Gastroesophageal sphincter (tissue), 4 donors: ENCODE results near the gene DEDD. TPM values are rescaled to one million over a fixed set of nuclear protein-coding genes. Genes with fewer than 3 reads are reported as not detected.
"Not testable (repeated sequence)": the region's sequence is repeated elsewhere in the genome, so short reads cannot be mapped to it uniquely, and the experiment has no call there.

Experiments
- ATAC-seq: fragments of 150-250 bp; one replicate; pipeline ENCODE4 v1.9.1; 2016; ENCODE audit warnings: mild to moderate bottlenecking, moderate library complexity
- H3K27ac ChIP-seq, 4 donors: fragments of 200-600 bp; sonication (generic) in 3 of 4; 1 replicate in 3 of 4; 2 replicates in 1 of 4; pipeline ENCODE4 v1.5.1; 2016 to 2019
- H3K27me3 ChIP-seq: fragments of 200-600 bp; sonication (generic); one replicate; pipeline ENCODE4 v1.5.1; 2019
- H3K36me3 ChIP-seq, 2 donors: fragments of 200-600 bp; sonication (generic); one replicate each; pipeline ENCODE4 v1.5.1; 2019; ENCODE audit warnings: control low read depth in 1 of 2
- H3K4me1 ChIP-seq, 3 donors: fragments of 200-600 bp; sonication (generic); 1 replicate in 2 of 3; 2 replicates in 1 of 3; pipeline ENCODE4 v1.5.1; 2016 to 2019; ENCODE audit warnings: control low read depth in 2 of 3
- H3K4me3 ChIP-seq, 2 donors: fragments of 200-600 bp; sonication (generic); one replicate each; pipeline ENCODE4 v1.5.1; 2019; ENCODE audit warnings: mild to moderate bottlenecking in 1 of 2, moderate library complexity in 1 of 2
- H3K9me3 ChIP-seq, 3 donors: fragments of 200-600 bp; sonication (generic); one replicate each; pipeline ENCODE4 v1.5.1; 2017 to 2019; ENCODE audit warnings: control low read depth in 2 of 3
- CTCF ChIP-seq, 4 experiments: fragments of 200-600 bp in 2 of 4; fragments of 450-650 bp in 2 of 4; sonication (generic) in 1 of 4; IDR thresholded peaks; one replicate each; pipeline ENCODE4 v1.5.1; 2017 to 2019; ENCODE audit warnings: antibody characterized with exemption in 4 of 4, mild to moderate bottlenecking in 2 of 4, moderate library complexity in 2 of 4
- EP300 ChIP-seq: sonication (generic); formaldehyde crosslinking; IDR thresholded peaks from one replicate; pipeline ENCODE4 v1.6.1; 2017; ENCODE audit warnings: antibody characterized with exemption, mild to moderate bottlenecking
- POLR2A ChIP-seq, 2 donors: fragments of 450-650 bp; IDR thresholded peaks; one replicate each; pipeline ENCODE4 v1.6.1; 2017; ENCODE audit warnings: antibody characterized with exemption in 2 of 2, mild to moderate bottlenecking in 2 of 2, moderate library complexity in 1 of 2
- POLR2AphosphoS5 ChIP-seq: sonication (generic); formaldehyde crosslinking; IDR thresholded peaks from one replicate; pipeline ENCODE4 v1.6.1; 2017; ENCODE audit warnings: antibody characterized with exemption
- WGBS, 2 donors: methylation state at CpG; one replicate each; pipeline ENCODE4 v1.1.5; 2018; ENCODE audit warnings: low coverage in 1 of 2; 5-methylcytosine and 5-hydroxymethylcytosine counted together
- total RNA-seq, 4 donors: library from RNA; depleted of rRNA; stranded (reverse); fragments of >200 nt; gene quantifications; one replicate each; pipeline ENCODE4 v1.1.0, GENCODE V29; 2016

The DEDD gene
- total RNA-seq, 4 donors from 2014 or later = 34.2 to 54.4 (median 41.7) TPM

GRCh38 chr1:161119092-161119903 is 13.2 kb downstream of the DEDD start:
- peak; percentile 52 for ATAC-seq
- Histone ChIP-seq H3K4me3 (peak overlapping the region in 1 of 2 donors; percentile 96), H3K36me3 (peaks cover 0 to 51% of the 10 kb centered on the region in 2 donors), H3K4me1 (peaks cover 11 to 63% (median 34%) of the 10 kb centered on the region in 3 donors), H3K27me3 (no peaks in the 10 kb centered on the region), H3K27ac (peak overlapping the region; percentile 36 to 93 (median 89)), H3K9me3 (no peaks in the 10 kb centered on the region)
- TF ChIP-seq POLR2AphosphoS5 = peak; percentile 25
- peak in 3 of 4 experiments; percentile 13 to 59 (median 30) for TF ChIP-seq CTCF (IDR thresholded peaks at IDR 0.05)
- TF ChIP-seq POLR2A (IDR thresholded peaks at IDR 0.05) = no peak
- no peak for TF ChIP-seq EP300
- 26 to 47% methylated on average over 4 to 10 of the region's 10 CpGs for WGBS, 2 donors

GRCh38 chr1:161117759-161118581 is 14.5 kb downstream of the DEDD start, which contains the start of the genes NIT1 and PFDN2:
Gene NIT1, plus strand, starts transcription at chr1:161118105. Its CDS starts 72 bp downstream, at chr1:161118177.
Gene PFDN2, minus strand, starts transcription at chr1:161118037. Its CDS starts 11 bp downstream, at chr1:161118026.
- WGBS, 2 donors = 0 to 1% methylated on average over 7 to 26 of the region's 58 CpGs
- peaks cover 0 to 40% of the 10 kb centered on the region in 2 donors for H3K36me3 ChIP-seq
- peak; percentile 92 for ATAC-seq
- peaks cover 11 to 76% (median 34%) of the 10 kb centered on the region in 3 donors for H3K4me1 ChIP-seq
- TF ChIP-seq POLR2A (IDR thresholded peaks at IDR 0.05) = peak; percentile 84 to 89
- TF ChIP-seq CTCF (IDR thresholded peaks at IDR 0.05) = peak in 2 of 4 experiments; percentile 11 to 36
- no peak for TF ChIP-seq EP300
- peak; percentile 98 for TF ChIP-seq POLR2AphosphoS5
- no peaks in the 10 kb centered on the region for H3K27me3 ChIP-seq
- H3K27ac ChIP-seq = peak within 1 kb of the TSS; percentile 88 to 98 (median 92)
- H3K9me3 ChIP-seq = no peaks in the 10 kb centered on the region
- peak within 1 kb of the TSS; percentile 87 to 96 for H3K4me3 ChIP-seq

GRCh38 chr1:161115961-161116360 is 16.5 kb downstream of the DEDD start:
- not testable (repeated sequence) for H3K4me3 ChIP-seq, H3K27ac ChIP-seq, ATAC-seq, H3K9me3 ChIP-seq, H3K27me3 ChIP-seq
- Histone ChIP-seq H3K36me3 (peaks cover 0 to 20% of the 10 kb centered on the region in 2 donors), H3K4me1 (peaks cover 11 to 78% (median 34%) of the 10 kb centered on the region in 3 donors)
- 81 to 86% methylated on average over 3 to 6 of the region's 6 CpGs for WGBS, 2 donors

DNA sequence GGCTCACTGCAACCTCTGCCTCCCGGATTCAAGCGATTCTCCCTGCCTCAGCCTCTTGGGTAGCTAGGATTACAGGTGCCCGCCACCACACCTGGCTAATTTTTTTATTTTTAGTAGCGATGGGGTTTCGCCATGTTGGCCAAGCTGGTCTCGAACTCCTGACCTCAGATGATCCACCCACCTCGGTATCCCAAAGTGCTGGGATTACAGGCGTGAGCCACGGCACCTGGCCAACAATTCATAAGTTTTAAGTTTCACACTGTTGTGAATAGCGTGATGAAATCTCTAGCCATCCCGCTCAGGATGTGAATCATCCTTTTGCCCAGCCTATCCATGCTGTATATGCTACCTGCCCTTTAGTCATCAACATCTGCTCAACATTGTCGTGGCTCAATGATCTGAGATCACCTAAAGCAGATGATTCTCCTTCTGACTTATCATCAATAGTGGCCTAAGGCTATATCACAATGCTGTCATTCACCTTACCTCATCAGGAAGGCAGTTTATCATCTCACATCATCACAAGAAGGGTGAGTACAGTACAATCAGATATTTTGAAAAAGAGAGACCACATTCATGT is 17.2 kb downstream of the DEDD start:
- Histone ChIP-seq H3K36me3 (peaks cover 0 to 13% of the 10 kb centered on the region in 2 donors), H3K9me3 (no peaks in the 10 kb centered on the region), H3K4me3 (no peak overlapping the region), H3K27ac (no peak overlapping the region), H3K27me3 (no peaks in the 10 kb centered on the region), H3K4me1 (peaks cover 11 to 71% (median 34%) of the 10 kb centered on the region in 3 donors)
- no peak for TF ChIP-seq EP300
- TF ChIP-seq POLR2A (IDR thresholded peaks at IDR 0.05) = no peak
- no peak for TF ChIP-seq POLR2AphosphoS5
- no peak for TF ChIP-seq CTCF (IDR thresholded peaks at IDR 0.05)
- no peak for ATAC-seq
- WGBS, 2 donors = 89 to 100% methylated on average over 2 to 12 of the region's 12 CpGs

DNA sequence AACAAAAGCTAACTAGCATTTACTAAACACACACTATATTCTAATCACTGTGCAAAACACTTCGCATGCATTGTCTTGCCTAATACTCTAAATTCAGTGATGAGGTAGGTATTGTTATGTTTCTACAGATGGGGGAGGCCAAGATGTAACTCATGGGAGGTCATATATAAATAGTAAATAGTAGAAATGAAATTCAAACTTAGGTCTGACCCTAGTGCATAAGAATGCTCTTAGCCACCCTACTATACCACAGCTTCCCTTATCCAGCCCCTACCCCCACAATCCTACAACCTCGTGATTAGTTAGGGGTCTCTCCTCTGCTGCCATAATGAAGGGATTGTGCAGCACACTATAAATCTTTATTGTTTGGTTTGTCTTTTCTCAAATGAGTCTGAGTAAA is 17.9 kb downstream of the DEDD start:
- H3K27me3 ChIP-seq = no peaks in the 10 kb centered on the region
- 60 to 80% methylated on average over 2 of the region's 2 CpGs for WGBS, 2 donors
- H3K27ac ChIP-seq = no peak overlapping the region
- no peak overlapping the region for H3K4me3 ChIP-seq
- peaks cover 0 to 13% of the 10 kb centered on the region in 2 donors for H3K36me3 ChIP-seq
- peaks cover 9 to 64% (median 31%) of the 10 kb centered on the region in 3 donors for H3K4me1 ChIP-seq
- no peak for ATAC-seq
- no peaks in the 10 kb centered on the region for H3K9me3 ChIP-seq
- TF ChIP-seq EP300 (no peak), CTCF (IDR thresholded peaks at IDR 0.05) (no peak), POLR2AphosphoS5 (no peak), POLR2A (IDR thresholded peaks at IDR 0.05) (no peak)
